ENCODE results near the gene TMEM243.

TMEM243 gene

GRCh38 chr7:87155788-87156187 lies 63.7 kb downstream of the TMEM243 start:
- DNase-seq (ENCODE audit: low read depth) = no peak

GRCh38 chr7:87154569-87154968 lies 65.0 kb downstream of the TMEM243 start:
- no peak for DNase-seq (ENCODE audit: low read depth)

DNA sequence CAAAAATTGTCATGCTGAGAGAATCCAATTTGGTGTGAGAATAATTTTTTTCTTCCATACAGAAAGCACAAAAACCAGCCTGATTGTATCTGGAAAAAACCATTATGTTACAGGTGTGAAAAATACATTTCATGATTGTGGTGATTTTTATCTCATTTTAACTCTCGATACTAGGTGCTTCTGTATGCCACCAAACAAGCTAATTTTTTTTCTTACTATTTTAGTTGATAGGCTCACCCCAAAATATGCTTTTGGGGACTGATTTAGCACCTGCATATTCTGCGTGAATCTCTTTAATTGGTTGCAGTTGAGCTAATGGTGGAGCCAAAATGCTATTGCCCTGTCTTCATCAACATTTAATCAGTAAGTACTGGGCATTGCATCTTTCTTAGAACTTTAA lies 65.4 kb downstream of the TMEM243 start:
- no peak for DNase-seq (ENCODE audit: low read depth)

DNA sequence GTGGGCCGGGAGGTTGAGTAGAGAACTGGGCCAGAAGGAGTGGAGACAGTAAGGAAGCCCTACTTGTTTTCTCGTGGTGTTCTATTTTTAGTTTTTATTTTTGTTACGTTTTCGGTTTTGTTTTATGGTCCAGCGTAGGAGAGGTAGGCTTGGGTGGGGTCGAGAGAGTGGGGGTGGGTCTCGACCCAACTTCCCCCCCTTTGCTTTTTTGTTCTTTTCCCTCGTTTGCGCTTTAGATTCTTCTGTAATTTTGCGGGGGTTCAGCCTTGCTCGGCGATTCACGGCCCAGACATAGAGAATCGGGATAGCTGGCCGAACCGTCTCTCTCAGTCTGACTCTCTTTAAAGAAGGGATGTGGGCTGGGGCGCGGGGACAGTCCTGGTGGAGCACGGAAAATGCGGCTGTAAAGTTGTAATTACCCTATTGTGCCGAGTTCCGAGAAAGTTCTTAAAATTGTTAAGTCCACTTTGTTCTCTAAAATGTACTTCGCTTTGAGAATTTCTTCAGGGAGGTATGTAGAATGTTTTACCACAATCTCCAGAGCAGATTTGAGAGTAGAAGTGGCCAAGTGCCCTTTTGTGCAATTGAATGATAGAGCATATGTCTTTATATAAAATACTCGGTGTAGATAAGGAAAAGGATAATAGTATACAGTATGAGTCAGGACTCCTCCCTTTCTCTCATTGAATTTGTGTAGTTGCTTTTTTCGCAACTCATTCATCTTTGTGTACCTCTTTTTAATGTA lies 66.5 kb downstream of the TMEM243 start:
- DNase-seq (ENCODE audit: low read depth) = peak; percentile 8

DNA sequence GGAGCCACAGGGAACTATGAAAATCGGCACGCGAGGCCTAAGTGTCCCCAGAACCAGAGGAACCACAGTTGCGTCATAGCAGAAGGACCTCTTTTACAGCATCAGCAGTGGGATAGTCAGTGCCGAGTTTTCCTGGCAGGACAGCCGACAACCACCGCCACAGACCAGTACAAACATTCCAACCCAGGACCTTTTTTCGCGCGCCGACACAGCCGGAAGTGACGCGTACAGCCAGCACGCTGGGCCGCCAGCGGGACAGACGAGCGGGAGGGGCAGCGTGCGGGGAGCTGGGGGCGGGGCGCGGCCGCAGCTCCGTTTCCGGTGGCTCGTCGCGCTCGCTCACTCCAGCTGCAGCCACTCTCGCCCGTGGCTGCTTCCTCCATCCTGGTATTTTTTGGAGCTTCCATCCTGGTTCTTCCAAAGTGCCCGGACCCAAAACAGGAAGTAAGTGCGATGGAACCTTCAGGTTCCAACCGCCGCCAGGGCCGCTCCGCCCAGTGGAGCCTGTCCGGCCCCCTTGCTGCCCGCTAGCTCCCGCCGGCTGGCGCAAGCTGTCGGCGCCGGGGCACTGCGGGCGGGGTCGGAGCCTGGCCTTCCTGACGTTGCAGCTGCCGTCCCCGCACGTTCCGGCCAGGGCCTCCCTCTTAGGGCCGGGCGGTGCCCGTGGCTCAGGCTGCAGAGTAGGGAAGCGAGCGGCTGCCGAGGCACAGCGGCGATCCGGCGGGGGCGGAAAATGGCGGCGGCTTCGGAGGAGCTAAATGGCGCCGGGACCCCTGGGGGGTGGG lies 67.2 kb downstream of the TMEM243 start, which contains the start of gene DMTF1:
Gene DMTF1, plus strand, starts transcription at position 342 of the 785 bp plus-strand sequence. CDS start 12,489 bp downstream, outside the sequence.
- DNase-seq (ENCODE audit: low read depth) = peak; percentile 80

DNA sequence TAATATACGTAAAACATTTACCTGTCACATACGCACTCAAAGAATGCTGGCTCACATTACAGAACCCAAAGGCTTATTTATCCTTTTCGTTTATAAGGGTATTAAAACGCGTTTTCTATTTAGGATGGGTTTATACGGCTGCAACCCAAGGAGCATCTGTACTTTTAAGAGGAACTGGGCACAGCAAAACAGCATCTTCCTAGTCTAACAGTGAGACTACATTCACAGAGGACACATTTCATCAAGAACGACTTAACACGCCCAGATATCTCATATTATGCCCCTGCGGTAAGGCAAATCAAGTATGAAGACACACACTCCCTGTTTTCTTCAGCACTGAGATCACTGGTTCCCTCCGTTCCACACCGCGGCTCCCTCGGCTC lies 67.8 kb downstream of the TMEM243 start:
- DNase-seq (ENCODE audit: low read depth) = no peak

- DNase-seq (ENCODE audit: low read depth) = no peak
These were observed 68.4 kb downstream of the TMEM243 start for GRCh38 chr7:87151002-87151728.

GRCh38 chr7:87148332-87148955 lies 71.1 kb downstream of the TMEM243 start:
- no peak for DNase-seq (ENCODE audit: low read depth)

DNA sequence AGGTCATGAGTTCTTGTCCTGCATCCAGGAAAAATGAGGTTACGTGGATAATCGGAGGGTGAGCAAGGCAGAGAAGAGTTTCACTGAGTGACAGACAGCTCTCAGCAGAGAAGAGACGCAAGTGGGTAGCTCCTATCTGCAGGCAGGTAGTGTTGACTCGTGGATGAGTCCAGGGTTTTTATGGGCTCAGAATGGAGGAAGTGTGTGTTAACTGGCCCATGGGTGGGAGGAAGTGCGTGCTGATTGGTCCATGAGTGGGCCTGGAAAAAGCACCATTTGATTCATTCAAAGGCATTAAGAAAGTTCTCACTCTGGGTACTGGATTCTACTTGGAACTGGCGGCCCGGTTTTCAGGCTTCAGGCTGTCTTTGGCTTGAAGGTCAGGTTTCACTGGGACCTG lies 72.0 kb downstream of the TMEM243 start:
- no peak for DNase-seq (ENCODE audit: low read depth)

GRCh38 chr7:87146740-87147386 lies 72.7 kb downstream of the TMEM243 start:
- DNase-seq (ENCODE audit: low read depth) = no peak

All from stimulated activated CD8-positive, alpha-beta memory T cell treated with anti-CD3 and anti-CD28 coated beads, Interleukin-7, amount 100 ng/mL, for 24 hours (primary cell).